Measurements from ENCODE around the gene PANK2.

GRCh38 chr20:3854462-3854871, 34.7 kb upstream of the PANK2 start:
- no peak for TF ChIP-seq POLR2A (IDR thresholded peaks at IDR 0.05)
- TF ChIP-seq CTCF (IDR thresholded peaks at IDR 0.05): no peak

Data from lower leg skin (tissue), 3 donors.